Muscle of arm (tissue), 12 donors: ENCODE data around the gene SSUH2. TPM values are rescaled to one million over a fixed set of nuclear protein-coding genes. Genes with fewer than 3 reads are reported as not detected.
"Not testable (repeated sequence)": the region's sequence is repeated elsewhere in the genome, so short reads cannot be mapped to it uniquely, and the experiment has no call there.

ENCODE experiments used
- DNase-seq: peaks from one replicate; pipeline ENCODE4 v3.0.0-alpha.2; 2013
- polyA plus RNA-seq, 12 donors: library from polyadenylated mRNA; unstranded; fragments of 120-200 nt; gene quantifications; one replicate each; pipeline ENCODE4 v1.2.1, GENCODE V29; 2013; ENCODE audit not compliant: insufficient read length in 12 of 12

Gene SSUH2
- polyA plus RNA-seq, 12 donors = 1.7 to 4.1 (median 2.6) TPM; not detected in 2

GRCh38 chr3:8581806-8582445 lies 62.7 kb downstream of the SSUH2 start:
- DNase-seq = no peak

- no peak for DNase-seq
Observed at GRCh38 chr3:8581373-8581772, 63.2 kb downstream of the SSUH2 start.

- DNase-seq = not testable (repeated sequence)
Observed at GRCh38 chr3:8580434-8580833, 64.2 kb downstream of the SSUH2 start.

GRCh38 chr3:8579943-8580342 lies 64.7 kb downstream of the SSUH2 start:
- no peak for DNase-seq

GRCh38 chr3:8579096-8579495 lies 65.5 kb downstream of the SSUH2 start:
- DNase-seq = no peak

GRCh38 chr3:8578282-8578681 lies 66.3 kb downstream of the SSUH2 start:
- no peak for DNase-seq

GRCh38 chr3:8576841-8577571 lies 67.6 kb downstream of the SSUH2 start:
- no peak for DNase-seq

- no peak for DNase-seq
Observed at GRCh38 chr3:8576436-8576835, 68.2 kb downstream of the SSUH2 start.

- DNase-seq = no peak
Observed at GRCh38 chr3:8575364-8576104, 69.1 kb downstream of the SSUH2 start.

- no peak for DNase-seq
Observed at GRCh38 chr3:8574670-8575322, 69.8 kb downstream of the SSUH2 start.

- no peak for DNase-seq
Observed at GRCh38 chr3:8574040-8574669, 70.4 kb downstream of the SSUH2 start.

GRCh38 chr3:8573342-8573926 lies 71.2 kb downstream of the SSUH2 start:
- DNase-seq = no peak

- no peak for DNase-seq
Observed at GRCh38 chr3:8571256-8571655, 73.3 kb downstream of the SSUH2 start.

Other genes with a start within 250 kb of the SSUH2 start
- 100 to 1,000 TPM in 11 of 12 donors, 10 to 100 TPM in 1; 77.4 to 304 (median 188) TPM for gene LMCD1, start 143.0 kb downstream of the SSUH2 start, polyA plus RNA-seq
- 100 to 1,000 TPM in 10 of 12 donors, 10 to 100 TPM in 1, not detected in 1; 88.1 to 325 (median 250) TPM for gene CAV3, start 89.0 kb upstream of the SSUH2 start, polyA plus RNA-seq
- gene OXTR, start 124.8 kb upstream of the SSUH2 start, polyA plus RNA-seq = 10 to 100 TPM in 4 of 12 donors, 1 to 10 TPM in 7, not detected in 1; 3.6 to 13.5 (median 8.0) TPM